Measurements from ENCODE around the gene ARSK.
A peak's percentile ranks its signal among the peaks of the same experiment; 100 is the strongest.

ARSK gene

GRCh38 chr5:95565280-95565920, 10.5 kb downstream of the ARSK start:
- DNase-seq: no peak

GRCh38 chr5:95572016-95572415, 17.1 kb downstream of the ARSK start:
- DNase-seq: no peak

GRCh38 chr5:95581576-95581975, 26.7 kb downstream of the ARSK start:
- no peak for DNase-seq

- no peak for DNase-seq
Measured at GRCh38 chr5:95583992-95584391, 29.1 kb downstream of the ARSK start.

- no peak for DNase-seq
Measured at GRCh38 chr5:95590880-95591279, 36.0 kb downstream of the ARSK start.

- DNase-seq: no peak
Measured at GRCh38 chr5:95591490-95591901, 36.6 kb downstream of the ARSK start.

- no peak for DNase-seq
Measured at GRCh38 chr5:95595289-95595931, 40.5 kb downstream of the ARSK start.

- no peak for DNase-seq
Measured at GRCh38 chr5:95599252-95599651, 44.4 kb downstream of the ARSK start.

GRCh38 chr5:95600557-95600956, 45.7 kb downstream of the ARSK start:
- no peak for DNase-seq

- DNase-seq: no peak
Measured at GRCh38 chr5:95605786-95606185, 50.9 kb downstream of the ARSK start.

GRCh38 chr5:95606419-95606818, 51.5 kb downstream of the ARSK start:
- DNase-seq: no peak

- no peak for DNase-seq
Measured at GRCh38 chr5:95609711-95610110, 54.8 kb downstream of the ARSK start.

GRCh38 chr5:95610546-95610945, 55.6 kb downstream of the ARSK start:
- DNase-seq: no peak

- no peak for DNase-seq
Measured at GRCh38 chr5:95611396-95611795, 56.5 kb downstream of the ARSK start.

GRCh38 chr5:95613514-95613913, 58.6 kb downstream of the ARSK start:
- DNase-seq: no peak

- no peak for DNase-seq
Measured at GRCh38 chr5:95615164-95615467, 60.2 kb downstream of the ARSK start.

- DNase-seq: no peak
Measured at GRCh38 chr5:95617057-95617456, 62.2 kb downstream of the ARSK start.

- DNase-seq: no peak
Measured at GRCh38 chr5:95619096-95619495, 64.2 kb downstream of the ARSK start.

GRCh38 chr5:95619514-95620029, 64.7 kb downstream of the ARSK start:
- no peak for DNase-seq

GRCh38 chr5:95620030-95620869, 65.3 kb downstream of the ARSK start, which contains the start of gene GPR150:
GPR150 (plus strand) TSS chr5:95620087; CDS start chr5:95620276, 189 bp downstream.
- peak; percentile 74 for DNase-seq

GRCh38 chr5:95620870-95621838, 66.3 kb downstream of the ARSK start:
- peak; percentile 21 for DNase-seq

- no peak for DNase-seq
Measured at GRCh38 chr5:95621839-95622629, 67.1 kb downstream of the ARSK start.

Data from SHP77 treated with DMSO at 0.1 percent for 48 hours (cell line).